ENCODE results near the gene APBA2. TPM values are rescaled to one million over a fixed set of nuclear protein-coding genes. Genes with fewer than 3 reads are reported as not detected.

Gene APBA2
- total and polyA plus RNA-seq, 10 of the 15 experiments (the other 5 are each of a cell fraction or from before 2014, with no cell fraction given), result 0.06 to 0.26 (median 0.07) TPM; not detected in 7

DNA sequence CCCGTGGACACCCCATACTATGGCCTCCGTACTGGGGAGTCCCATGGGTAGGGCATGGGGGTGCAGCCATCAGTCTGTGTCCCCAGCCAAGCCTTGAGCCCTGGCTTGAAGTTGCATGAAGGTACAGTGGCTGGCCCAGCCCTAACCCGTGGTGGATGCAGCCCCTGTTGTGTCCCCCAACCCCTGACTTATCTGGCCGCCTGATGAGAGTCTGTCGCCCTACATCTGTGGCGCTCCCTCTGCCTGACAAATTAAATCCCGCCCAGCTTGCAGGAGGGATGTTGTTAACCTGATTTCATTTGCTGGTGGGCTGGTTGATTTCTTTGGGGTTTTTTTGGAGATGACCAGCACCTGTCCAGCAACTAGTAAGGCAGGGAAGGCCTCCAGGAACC, 186.1 kb downstream of the APBA2 start:
- intact Hi-C loops (cut with micrococcal nuclease; ENCODE audit: unreplicated experiment), result no loop called here
- no peak overlapping the region for H3K27ac ChIP-seq (ENCODE audit: control insufficient read depth, insufficient read depth)
- no peak overlapping the region for H3K4me3 ChIP-seq
- ChIA-PET RAD21 (ENCODE audit: unreplicated experiment) (no interaction called here), SMC1A (ENCODE audit: uncharacterized antibody, unreplicated experiment) (no interaction called here), CTCF (no interaction called here), POLR2A (no interaction called here)
- no peak for DNase-seq (ENCODE audit: low read depth, low spot score)
- no peak for FAIRE-seq
- H3K9ac ChIP-seq (ENCODE audit: control insufficient read depth, insufficient read depth, low read length), result no peak overlapping the region
- H3K4me1 ChIP-seq (ENCODE audit: control insufficient read depth, insufficient read depth, low read length), result no peaks in the 10 kb centered on the region
- no peak for ATAC-seq
- H3K79me2 ChIP-seq (ENCODE audit: control insufficient read depth, insufficient read depth, low read length), result no peaks in the 10 kb centered on the region
- no peak overlapping the region for H3K4me2 ChIP-seq (ENCODE audit: control insufficient read depth, insufficient read depth)
- H3K36me3 ChIP-seq (ENCODE audit: control insufficient read depth in 2 of 2, insufficient read depth in 2 of 2, low read length in 1 of 2), result no peaks in the 10 kb centered on the region
- no peak overlapping the region for H2AFZ ChIP-seq (ENCODE audit: control insufficient read depth, low read depth, low read length)
- TF ChIP-seq HDAC2 (IDR thresholded peaks at IDR 0.05), result no peak
- TF ChIP-seq ZNF274 (IDR thresholded peaks at IDR 0.05; ENCODE audit: insufficient read depth, insufficient read length), result no peak
- no peak for TF ChIP-seq RAD21 (IDR thresholded peaks at IDR 0.05; ENCODE audit: insufficient read depth, low read depth, low read length)
- no peak for TF ChIP-seq MLLT1 (IDR thresholded peaks at IDR 0.05)
- TF ChIP-seq BCL3 (IDR thresholded peaks at IDR 0.05; ENCODE audit: borderline replicate concordance, insufficient read depth, low read depth, low read length, poor library complexity, severe bottlenecking), result no peak
- TF ChIP-seq, protein P1, sequence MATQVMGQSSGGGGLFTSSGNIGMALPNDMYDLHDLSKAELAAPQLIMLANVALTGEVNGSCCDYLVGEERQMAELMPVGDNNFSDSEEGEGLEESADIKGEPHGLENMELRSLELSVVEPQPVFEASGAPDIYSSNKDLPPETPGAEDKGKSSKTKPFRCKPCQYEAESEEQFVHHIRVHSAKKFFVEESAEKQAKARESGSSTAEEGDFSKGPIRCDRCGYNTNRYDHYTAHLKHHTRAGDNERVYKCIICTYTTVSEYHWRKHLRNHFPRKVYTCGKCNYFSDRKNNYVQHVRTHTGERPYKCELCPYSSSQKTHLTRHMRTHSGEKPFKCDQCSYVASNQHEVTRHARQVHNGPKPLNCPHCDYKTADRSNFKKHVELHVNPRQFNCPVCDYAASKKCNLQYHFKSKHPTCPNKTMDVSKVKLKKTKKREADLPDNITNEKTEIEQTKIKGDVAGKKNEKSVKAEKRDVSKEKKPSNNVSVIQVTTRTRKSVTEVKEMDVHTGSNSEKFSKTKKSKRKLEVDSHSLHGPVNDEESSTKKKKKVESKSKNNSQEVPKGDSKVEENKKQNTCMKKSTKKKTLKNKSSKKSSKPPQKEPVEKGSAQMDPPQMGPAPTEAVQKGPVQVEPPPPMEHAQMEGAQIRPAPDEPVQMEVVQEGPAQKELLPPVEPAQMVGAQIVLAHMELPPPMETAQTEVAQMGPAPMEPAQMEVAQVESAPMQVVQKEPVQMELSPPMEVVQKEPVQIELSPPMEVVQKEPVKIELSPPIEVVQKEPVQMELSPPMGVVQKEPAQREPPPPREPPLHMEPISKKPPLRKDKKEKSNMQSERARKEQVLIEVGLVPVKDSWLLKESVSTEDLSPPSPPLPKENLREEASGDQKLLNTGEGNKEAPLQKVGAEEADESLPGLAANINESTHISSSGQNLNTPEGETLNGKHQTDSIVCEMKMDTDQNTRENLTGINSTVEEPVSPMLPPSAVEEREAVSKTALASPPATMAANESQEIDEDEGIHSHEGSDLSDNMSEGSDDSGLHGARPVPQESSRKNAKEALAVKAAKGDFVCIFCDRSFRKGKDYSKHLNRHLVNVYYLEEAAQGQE (IDR thresholded peaks at IDR 0.05; ENCODE audit: low read depth, low read length), result no peak
- TF ChIP-seq, protein P2, sequence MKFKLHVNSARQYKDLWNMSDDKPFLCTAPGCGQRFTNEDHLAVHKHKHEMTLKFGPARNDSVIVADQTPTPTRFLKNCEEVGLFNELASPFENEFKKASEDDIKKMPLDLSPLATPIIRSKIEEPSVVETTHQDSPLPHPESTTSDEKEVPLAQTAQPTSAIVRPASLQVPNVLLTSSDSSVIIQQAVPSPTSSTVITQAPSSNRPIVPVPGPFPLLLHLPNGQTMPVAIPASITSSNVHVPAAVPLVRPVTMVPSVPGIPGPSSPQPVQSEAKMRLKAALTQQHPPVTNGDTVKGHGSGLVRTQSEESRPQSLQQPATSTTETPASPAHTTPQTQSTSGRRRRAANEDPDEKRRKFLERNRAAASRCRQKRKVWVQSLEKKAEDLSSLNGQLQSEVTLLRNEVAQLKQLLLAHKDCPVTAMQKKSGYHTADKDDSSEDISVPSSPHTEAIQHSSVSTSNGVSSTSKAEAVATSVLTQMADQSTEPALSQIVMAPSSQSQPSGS (IDR thresholded peaks at IDR 0.05; ENCODE audit: low read length), result no peak
- TF ChIP-seq SUPT20H (IDR thresholded peaks at IDR 0.05; ENCODE audit: borderline replicate concordance, control insufficient read depth, low read depth, low read length), result no peak
- no peak for TF ChIP-seq EZH2 (IDR thresholded peaks at IDR 0.05; ENCODE audit: borderline replicate concordance, control insufficient read depth, low read depth, low read length)
- no peak for TF ChIP-seq SP1 (IDR thresholded peaks at IDR 0.05; ENCODE audit: low read depth, low read length)
- no peak for TF ChIP-seq E2F8 (IDR thresholded peaks at IDR 0.05; ENCODE audit: low read depth, partially characterized antibody)
- no peak for TF ChIP-seq SRF (IDR thresholded peaks at IDR 0.05; ENCODE audit: low read depth in 2 of 2, low read length in 2 of 2)
- in situ Hi-C loops (cut with MboI), result no loop called here
- no peaks in the 10 kb centered on the region for H4K20me1 ChIP-seq (ENCODE audit: control insufficient read depth, insufficient read depth)
- no peaks in the 10 kb centered on the region for H3K9me3 ChIP-seq (replicated peaks; ENCODE audit: control insufficient read depth, insufficient read depth, low read length)
- WGBS (ENCODE audit: insufficient coverage, insufficient replicate concordance, low lambda C conversion rate, missing lambda C conversion rate), result 38% methylated on average over 6 of the region's 7 CpGs
- no peaks in the 10 kb centered on the region for H3K27me3 ChIP-seq (replicated peaks in 1 of 2; ENCODE audit: control insufficient read depth in 2 of 2, insufficient read depth in 2 of 2, low read length in 1 of 2)
- no TSS peak for BruUV-seq (replicated peaks)
